Measurements from ENCODE around the gene TMEM106C. TPM values are rescaled to one million over a fixed set of nuclear protein-coding genes. Genes with fewer than 3 reads are reported as not detected.

Gene TMEM106C
- polyA plus RNA-seq, 1 donor (not counting 4 experiments of a cell fraction or from before 2014, with no cell fraction given), result 134 TPM

DNA sequence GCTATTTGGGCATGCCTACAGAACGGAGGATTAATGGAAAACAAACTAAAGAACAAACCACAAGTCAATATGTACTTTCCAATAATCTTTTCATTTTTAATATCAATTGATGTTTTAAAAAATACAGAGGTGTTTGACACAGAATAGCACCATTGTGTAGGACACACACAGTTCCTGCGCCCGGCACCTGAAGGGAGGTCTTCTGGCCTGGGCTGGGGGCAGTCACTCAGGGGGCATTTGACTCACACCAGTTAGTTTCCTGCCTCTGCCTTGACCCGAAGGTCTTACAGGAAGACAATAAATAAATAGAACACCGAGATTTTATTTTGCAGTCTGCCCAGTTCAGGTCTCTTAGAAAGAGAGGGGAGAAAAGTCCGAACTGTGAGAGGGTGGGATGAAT lies 9.5 kb downstream of the TMEM106C start:
- DNase-seq (ENCODE audit: low read depth, low spot score), result no peak
- Histone ChIP-seq H3K4me2 (ENCODE audit: control insufficient read depth, extremely low read depth, insufficient read depth, low read depth, low read length) (no peak overlapping the region), H3K79me2 (ENCODE audit: control insufficient read depth, insufficient read depth, low read length) (no peaks in the 10 kb centered on the region), H2AFZ (ENCODE audit: control insufficient read depth, low read length) (no peak overlapping the region), H3K9me3 (ENCODE audit: control insufficient read depth, low read depth, low read length) (no peaks in the 10 kb centered on the region), H3K9me1 (ENCODE audit: control insufficient read depth, extremely low read depth, insufficient read depth, low read length) (no peaks in the 10 kb centered on the region), H3K9ac (ENCODE audit: control insufficient read depth, extremely low read depth, insufficient read depth, low read length) (no peak overlapping the region), H3K27me3 (ENCODE audit: control insufficient read depth, extremely low read depth, insufficient read depth, low read length) (no peaks in the 10 kb centered on the region), H3K27ac (ENCODE audit: control insufficient read depth, insufficient read depth, low read length) (no peak overlapping the region), H3K4me3 (ENCODE audit: control insufficient read depth in 2 of 3, extremely low read depth in 1 of 3, insufficient read depth in 2 of 3, low read depth in 1 of 3, low read length in 3 of 3) (no peak overlapping the region), H4K20me1 (ENCODE audit: control insufficient read depth, extremely low read depth, insufficient read depth, low read length) (no peaks in the 10 kb centered on the region), H3K4me1 (ENCODE audit: control insufficient read depth, extremely low read depth, insufficient read depth, low read length) (peaks cover 6% of the 10 kb centered on the region), H3K36me3 (ENCODE audit: control insufficient read depth in 2 of 2, extremely low read depth in 1 of 2, insufficient read depth in 2 of 2, low read length in 2 of 2) (peaks cover 0 to 5% of the 10 kb centered on the region in 2 experiments)
- FAIRE-seq, result no peak
- no peak for TF ChIP-seq EZH2 (IDR thresholded peaks at IDR 0.05; ENCODE audit: low read length)
- TF ChIP-seq, protein P1, sequence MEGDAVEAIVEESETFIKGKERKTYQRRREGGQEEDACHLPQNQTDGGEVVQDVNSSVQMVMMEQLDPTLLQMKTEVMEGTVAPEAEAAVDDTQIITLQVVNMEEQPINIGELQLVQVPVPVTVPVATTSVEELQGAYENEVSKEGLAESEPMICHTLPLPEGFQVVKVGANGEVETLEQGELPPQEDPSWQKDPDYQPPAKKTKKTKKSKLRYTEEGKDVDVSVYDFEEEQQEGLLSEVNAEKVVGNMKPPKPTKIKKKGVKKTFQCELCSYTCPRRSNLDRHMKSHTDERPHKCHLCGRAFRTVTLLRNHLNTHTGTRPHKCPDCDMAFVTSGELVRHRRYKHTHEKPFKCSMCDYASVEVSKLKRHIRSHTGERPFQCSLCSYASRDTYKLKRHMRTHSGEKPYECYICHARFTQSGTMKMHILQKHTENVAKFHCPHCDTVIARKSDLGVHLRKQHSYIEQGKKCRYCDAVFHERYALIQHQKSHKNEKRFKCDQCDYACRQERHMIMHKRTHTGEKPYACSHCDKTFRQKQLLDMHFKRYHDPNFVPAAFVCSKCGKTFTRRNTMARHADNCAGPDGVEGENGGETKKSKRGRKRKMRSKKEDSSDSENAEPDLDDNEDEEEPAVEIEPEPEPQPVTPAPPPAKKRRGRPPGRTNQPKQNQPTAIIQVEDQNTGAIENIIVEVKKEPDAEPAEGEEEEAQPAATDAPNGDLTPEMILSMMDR (optimal IDR thresholded peaks at IDR 0.05 in 1 of 3, IDR thresholded peaks at IDR 0.05 in 1 of 3, conservative IDR thresholded peaks at IDR 0.05 in 1 of 3; ENCODE audit: extremely low read depth in 1 of 3, insufficient read depth in 2 of 3, low read length in 3 of 3), result no peak
- dilution Hi-C loops (cut with MboI; ENCODE audit: extremely low pct_ligation_motif_present, low sequenced_read_pairs), result no loop called here

DNA sequence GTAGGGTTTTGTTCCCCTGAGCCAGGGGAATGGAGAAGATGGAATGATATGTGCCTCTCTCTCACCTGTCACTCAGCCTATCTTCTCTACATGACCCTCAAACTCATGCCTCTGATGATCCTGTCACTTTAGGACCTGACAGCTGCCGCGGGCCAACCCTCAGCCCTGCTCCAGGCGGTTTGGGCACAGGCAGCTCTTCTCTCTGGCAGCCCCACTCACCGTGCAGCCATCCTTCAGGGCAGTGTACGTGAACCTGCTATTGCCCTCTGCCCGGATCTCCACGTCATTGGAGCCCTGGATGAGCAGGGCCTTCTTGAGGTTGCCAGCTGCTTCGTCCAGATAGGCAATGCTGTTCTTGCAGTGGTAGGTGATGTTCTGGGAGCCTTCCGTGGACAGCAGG lies 10.5 kb downstream of the TMEM106C start:
- Histone ChIP-seq H3K9ac (ENCODE audit: control insufficient read depth, extremely low read depth, insufficient read depth, low read length) (no peak overlapping the region), H4K20me1 (ENCODE audit: control insufficient read depth, extremely low read depth, insufficient read depth, low read length) (no peaks in the 10 kb centered on the region), H3K79me2 (ENCODE audit: control insufficient read depth, insufficient read depth, low read length) (no peaks in the 10 kb centered on the region), H3K4me2 (ENCODE audit: control insufficient read depth, extremely low read depth, insufficient read depth, low read depth, low read length) (no peak overlapping the region), H2AFZ (ENCODE audit: control insufficient read depth, low read length) (no peak overlapping the region), H3K9me3 (ENCODE audit: control insufficient read depth, low read depth, low read length) (no peaks in the 10 kb centered on the region), H3K9me1 (ENCODE audit: control insufficient read depth, extremely low read depth, insufficient read depth, low read length) (no peaks in the 10 kb centered on the region), H3K27ac (ENCODE audit: control insufficient read depth, insufficient read depth, low read length) (no peak overlapping the region), H3K27me3 (ENCODE audit: control insufficient read depth, extremely low read depth, insufficient read depth, low read length) (peaks cover 9% of the 10 kb centered on the region), H3K4me3 (ENCODE audit: control insufficient read depth in 2 of 3, extremely low read depth in 1 of 3, insufficient read depth in 2 of 3, low read depth in 1 of 3, low read length in 3 of 3) (no peak overlapping the region), H3K4me1 (ENCODE audit: control insufficient read depth, extremely low read depth, insufficient read depth, low read length) (peaks cover 6% of the 10 kb centered on the region), H3K36me3 (ENCODE audit: control insufficient read depth in 2 of 2, extremely low read depth in 1 of 2, insufficient read depth in 2 of 2, low read length in 2 of 2) (no peaks in the 10 kb centered on the region)
- no peak for FAIRE-seq
- DNase-seq (ENCODE audit: low read depth, low spot score), result no peak
- dilution Hi-C loops (cut with MboI; ENCODE audit: extremely low pct_ligation_motif_present, low sequenced_read_pairs), result no loop called here
- no peak for TF ChIP-seq EZH2 (IDR thresholded peaks at IDR 0.05; ENCODE audit: low read length)
- TF ChIP-seq, protein P1 (optimal IDR thresholded peaks at IDR 0.05 in 1 of 3, IDR thresholded peaks at IDR 0.05 in 1 of 3, conservative IDR thresholded peaks at IDR 0.05 in 1 of 3; ENCODE audit: extremely low read depth in 1 of 3, insufficient read depth in 2 of 3, low read length in 3 of 3), result no peak

Measured in keratinocyte (primary cell).